Tibial nerve (tissue), 4 donors: ENCODE data around the gene SIPA1. TPM values are rescaled to one million over a fixed set of nuclear protein-coding genes. Genes with fewer than 3 reads are reported as not detected.

ENCODE experiments used
- DNase-seq, 2 donors: peaks; one replicate each; pipeline ENCODE4 v3.0.0-alpha.2; 2019; ENCODE audit warnings: low spot score in 2 of 2
- H3K27ac ChIP-seq, 4 donors: fragments of 200-600 bp; sonication (generic) in 3 of 4; one replicate each; pipeline ENCODE4 v1.5.1; 2017 to 2019; ENCODE audit warnings: mild to moderate bottlenecking in 1 of 4
- H3K27me3 ChIP-seq, 2 donors: fragments of 200-600 bp; sonication (generic) in 1 of 2; one replicate each; pipeline versions ENCODE4 v1.5.1 to v1.6.0; 2017 to 2019
- H3K36me3 ChIP-seq, 3 donors: fragments of 200-600 bp; sonication (generic); one replicate each; pipeline ENCODE4 v1.5.1; 2018 to 2019
- H3K4me1 ChIP-seq, 4 donors: fragments of 200-600 bp; sonication (generic) in 3 of 4; one replicate each; pipeline ENCODE4 v1.5.1; 2017 to 2019
- H3K4me3 ChIP-seq, 4 donors: fragments of 200-600 bp; sonication (generic) in 3 of 4; one replicate each; pipeline ENCODE4 v1.5.1; 2017 to 2019; ENCODE audit warnings: mild to moderate bottlenecking in 1 of 4, moderate library complexity in 1 of 4
- H3K9me3 ChIP-seq, 4 donors: fragments of 200-600 bp; sonication (generic) in 3 of 4; one replicate each; pipeline ENCODE4 v1.5.1; 2017 to 2019
- EP300 ChIP-seq, 2 donors: sonication (generic); formaldehyde crosslinking; IDR thresholded peaks; one replicate each; pipeline ENCODE4 v1.6.1; 2017; ENCODE audit warnings: antibody characterized with exemption in 2 of 2, mild to moderate bottlenecking in 1 of 2
- POLR2A ChIP-seq, 2 donors: fragments of 450-650 bp; IDR thresholded peaks; one replicate each; pipeline ENCODE4 v1.6.1; 2017; ENCODE audit warnings: antibody characterized with exemption in 2 of 2, mild to moderate bottlenecking in 2 of 2, moderate library complexity in 2 of 2
- WGBS, 2 donors: methylation state at CpG; one replicate each; pipeline ENCODE4 v1.1.5; 2018; 5-methylcytosine and 5-hydroxymethylcytosine counted together
- total RNA-seq, 4 donors: library from RNA; depleted of rRNA; stranded (reverse); fragments of >200 nt; gene quantifications; one replicate each; pipeline ENCODE4 v1.1.0, GENCODE V29; 2016
- TF ChIP-seq, protein P1 (sequence below), 5 experiments: fragments of 200-600 bp in 3 of 5; fragments of 450-650 bp in 2 of 5; sonication (generic) in 3 of 5; IDR thresholded peaks; one replicate each; pipeline ENCODE4 v1.5.1; 2016 to 2019; ENCODE audit warnings: antibody characterized with exemption in 5 of 5, mild to moderate bottlenecking in 3 of 5, moderate library complexity in 2 of 5

The SIPA1 gene
- total RNA-seq, 4 donors from 2014 or later = 50.2 to 103 (median 65.0) TPM

DNA sequence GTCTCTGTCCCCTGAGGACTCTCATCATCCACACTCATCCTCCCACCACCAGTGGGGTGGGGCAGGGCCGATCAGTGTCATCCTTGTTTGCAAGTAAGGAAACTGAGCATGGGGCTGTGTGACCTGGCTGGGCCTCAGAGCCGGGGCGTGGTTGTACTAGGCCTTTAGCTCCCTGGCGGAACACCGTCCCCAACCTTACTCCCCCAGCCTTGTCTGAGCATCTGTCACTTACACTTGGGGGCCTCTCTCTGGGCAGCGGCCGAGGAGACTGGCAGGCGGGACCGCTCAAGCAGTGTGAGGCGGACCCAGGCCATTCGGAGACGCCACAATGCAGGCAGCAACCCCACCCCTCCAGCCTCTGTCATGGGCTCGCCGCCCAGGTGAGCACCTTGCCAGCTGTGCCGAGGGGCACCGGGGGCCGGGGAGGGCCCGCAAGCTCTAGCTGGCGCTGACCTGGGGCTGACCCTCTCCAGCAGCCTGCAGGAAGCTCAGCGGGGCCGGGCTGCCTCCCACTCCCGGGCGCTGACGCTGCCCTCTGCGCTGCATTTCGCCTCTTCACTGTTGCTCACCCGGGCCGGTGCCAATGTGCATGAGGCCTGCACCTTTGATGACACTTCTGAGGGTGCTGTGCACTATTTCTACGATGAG lies 18.5 kb upstream of the SIPA1 start:
- WGBS, 2 donors = 94 to 96% methylated on average over 14 to 24 of the region's 29 CpGs

DNA sequence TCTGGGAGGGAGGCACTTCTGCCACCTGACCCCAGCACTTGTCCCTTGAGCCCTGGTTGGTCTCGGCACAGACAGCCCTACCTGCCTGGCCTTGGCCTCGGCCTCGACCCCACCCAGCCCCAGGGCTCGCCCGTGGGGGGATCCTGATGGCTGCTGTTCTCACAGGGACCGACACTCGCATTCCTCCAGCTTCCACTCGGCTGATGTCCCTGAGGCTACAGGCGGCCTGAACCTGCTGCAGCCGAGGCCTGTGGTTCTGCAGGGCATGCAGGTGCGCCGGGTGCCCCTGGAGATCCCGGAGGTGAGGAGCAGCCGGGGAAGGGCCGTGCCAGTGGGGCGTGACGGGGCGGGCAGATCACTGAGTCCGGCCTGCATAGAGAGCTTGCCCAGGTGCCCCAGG lies 17.2 kb upstream of the SIPA1 start:
- H3K4me3 ChIP-seq = no peak overlapping the region
- no peaks in the 10 kb centered on the region for H3K9me3 ChIP-seq
- no peaks in the 10 kb centered on the region for H3K27me3 ChIP-seq
- H3K27ac ChIP-seq = no peak overlapping the region
- peaks cover 0 to 89% (median 39%) of the 10 kb centered on the region in 3 donors for H3K36me3 ChIP-seq
- TF ChIP-seq, protein P1, sequence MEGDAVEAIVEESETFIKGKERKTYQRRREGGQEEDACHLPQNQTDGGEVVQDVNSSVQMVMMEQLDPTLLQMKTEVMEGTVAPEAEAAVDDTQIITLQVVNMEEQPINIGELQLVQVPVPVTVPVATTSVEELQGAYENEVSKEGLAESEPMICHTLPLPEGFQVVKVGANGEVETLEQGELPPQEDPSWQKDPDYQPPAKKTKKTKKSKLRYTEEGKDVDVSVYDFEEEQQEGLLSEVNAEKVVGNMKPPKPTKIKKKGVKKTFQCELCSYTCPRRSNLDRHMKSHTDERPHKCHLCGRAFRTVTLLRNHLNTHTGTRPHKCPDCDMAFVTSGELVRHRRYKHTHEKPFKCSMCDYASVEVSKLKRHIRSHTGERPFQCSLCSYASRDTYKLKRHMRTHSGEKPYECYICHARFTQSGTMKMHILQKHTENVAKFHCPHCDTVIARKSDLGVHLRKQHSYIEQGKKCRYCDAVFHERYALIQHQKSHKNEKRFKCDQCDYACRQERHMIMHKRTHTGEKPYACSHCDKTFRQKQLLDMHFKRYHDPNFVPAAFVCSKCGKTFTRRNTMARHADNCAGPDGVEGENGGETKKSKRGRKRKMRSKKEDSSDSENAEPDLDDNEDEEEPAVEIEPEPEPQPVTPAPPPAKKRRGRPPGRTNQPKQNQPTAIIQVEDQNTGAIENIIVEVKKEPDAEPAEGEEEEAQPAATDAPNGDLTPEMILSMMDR (IDR thresholded peaks at IDR 0.05) = no peak
- TF ChIP-seq EP300 (IDR thresholded peaks at IDR 0.05) = no peak
- no peak for TF ChIP-seq POLR2A (IDR thresholded peaks at IDR 0.05)
- DNase-seq = no peak
- H3K4me1 ChIP-seq = peaks cover 0 to 34% (median 11%) of the 10 kb centered on the region in 4 donors
- 89 to 91% methylated on average over 17 to 18 of the region's 19 CpGs for WGBS, 2 donors

More for the DNA sequence above, 18.5 kb upstream of the SIPA1 start:
- peaks cover 0 to 77% (median 30%) of the 10 kb centered on the region in 3 donors for H3K36me3 ChIP-seq
- H3K4me3 ChIP-seq = no peak overlapping the region
- TF ChIP-seq, protein P1 (IDR thresholded peaks at IDR 0.05) = no peak
- TF ChIP-seq EP300 (IDR thresholded peaks at IDR 0.05) (no peak), POLR2A (IDR thresholded peaks at IDR 0.05) (no peak)
- DNase-seq = no peak
- H3K4me1 ChIP-seq = peaks cover 0 to 34% (median 11%) of the 10 kb centered on the region in 4 donors
- H3K9me3 ChIP-seq = no peaks in the 10 kb centered on the region
- no peaks in the 10 kb centered on the region for H3K27me3 ChIP-seq
- H3K27ac ChIP-seq = no peak overlapping the region

DNA sequence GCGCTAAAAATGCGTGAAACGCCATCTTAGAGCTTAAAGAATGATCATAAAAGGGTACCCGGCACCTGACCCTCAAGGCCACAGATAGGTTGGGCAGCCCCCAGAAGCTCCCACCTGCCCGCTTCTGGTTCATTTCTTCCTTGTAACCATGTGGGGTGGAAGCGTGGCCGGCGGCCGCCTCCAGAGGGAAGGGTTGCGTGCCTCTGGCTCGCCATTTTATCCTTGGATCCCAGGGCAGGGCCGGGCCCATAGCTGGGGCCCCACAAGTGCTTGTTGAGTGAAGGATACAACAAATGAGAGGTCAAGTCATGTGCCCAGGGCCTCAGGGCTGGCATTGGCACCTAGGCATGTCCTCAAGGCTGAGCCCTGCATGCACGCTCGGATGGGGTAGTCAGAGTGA lies 16.4 kb upstream of the SIPA1 start:
- H3K9me3 ChIP-seq = no peaks in the 10 kb centered on the region
- no peak for DNase-seq
- peaks cover 0 to 97% (median 44%) of the 10 kb centered on the region in 3 donors for H3K36me3 ChIP-seq
- no peak for TF ChIP-seq POLR2A (IDR thresholded peaks at IDR 0.05)
- no peak for TF ChIP-seq EP300 (IDR thresholded peaks at IDR 0.05)
- TF ChIP-seq, protein P1 (IDR thresholded peaks at IDR 0.05) = no peak
- H3K4me3 ChIP-seq = no peak overlapping the region
- H3K27ac ChIP-seq = no peak overlapping the region
- H3K27me3 ChIP-seq = no peaks in the 10 kb centered on the region
- 91 to 94% methylated on average over 14 of the region's 14 CpGs for WGBS, 2 donors
- H3K4me1 ChIP-seq = peaks cover 0 to 35% (median 10%) of the 10 kb centered on the region in 4 donors

DNA sequence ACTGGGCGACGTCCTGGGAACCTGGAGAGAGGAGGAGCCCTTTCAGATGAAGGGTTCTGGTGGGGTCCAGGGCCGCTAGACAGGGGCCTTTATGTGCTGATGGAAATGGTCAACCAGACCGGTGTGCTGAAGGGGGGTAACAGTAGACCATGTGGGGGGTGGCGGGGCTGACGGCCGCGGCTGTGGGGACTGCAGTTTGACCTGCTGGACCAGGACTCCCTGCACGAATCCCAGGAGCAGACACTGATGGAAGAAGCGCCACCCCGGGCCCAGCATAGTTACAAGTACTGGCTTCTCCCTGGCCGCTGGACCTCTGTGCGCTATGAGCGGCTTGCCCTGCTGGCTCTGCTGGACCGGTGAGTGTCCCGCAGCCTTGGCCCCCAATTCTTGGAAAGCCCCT lies 15.9 kb upstream of the SIPA1 start:
- TF ChIP-seq POLR2A (IDR thresholded peaks at IDR 0.05) = no peak
- TF ChIP-seq, protein P1 (IDR thresholded peaks at IDR 0.05) = no peak
- no peak for TF ChIP-seq EP300 (IDR thresholded peaks at IDR 0.05)
- Histone ChIP-seq H3K27me3 (no peaks in the 10 kb centered on the region), H3K4me1 (peaks cover 0 to 30% (median 4%) of the 10 kb centered on the region in 4 donors), H3K9me3 (no peaks in the 10 kb centered on the region), H3K36me3 (peaks cover 0 to 100% (median 49%) of the 10 kb centered on the region in 3 donors), H3K27ac (no peak overlapping the region), H3K4me3 (no peak overlapping the region)
- 83 to 88% methylated on average over 13 to 16 of the region's 16 CpGs for WGBS, 2 donors
- no peak for DNase-seq

DNA sequence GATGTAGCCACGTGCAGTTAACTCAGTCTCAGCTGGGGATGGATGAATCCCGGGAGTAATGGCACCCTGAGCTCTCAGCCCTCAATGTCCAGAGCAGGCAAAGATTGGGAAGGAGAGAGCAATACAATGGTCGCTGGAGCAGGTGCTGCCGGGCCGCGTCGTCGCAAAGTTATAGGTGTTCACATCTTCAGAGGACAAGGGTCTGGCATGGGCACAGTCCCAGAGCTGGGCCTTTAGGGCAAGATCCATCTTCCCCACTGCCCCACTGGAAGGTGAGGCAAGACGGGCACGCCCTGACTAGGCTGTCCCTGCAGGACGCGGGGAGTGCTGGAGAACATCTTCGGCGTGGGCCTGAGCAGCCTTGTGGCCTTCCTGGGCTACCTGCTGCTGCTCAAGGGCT lies 14.7 kb upstream of the SIPA1 start:
- H3K4me3 ChIP-seq = no peak overlapping the region
- TF ChIP-seq, protein P1 (IDR thresholded peaks at IDR 0.05) = no peak
- TF ChIP-seq POLR2A (IDR thresholded peaks at IDR 0.05) (no peak), EP300 (IDR thresholded peaks at IDR 0.05) (no peak)
- H3K27ac ChIP-seq = no peak overlapping the region
- 79 to 82% methylated on average over 10 to 14 of the region's 14 CpGs for WGBS, 2 donors
- H3K9me3 ChIP-seq = no peaks in the 10 kb centered on the region
- DNase-seq = no peak
- H3K27me3 ChIP-seq = no peaks in the 10 kb centered on the region
- H3K4me1 ChIP-seq = peaks cover 0 to 18% (median 2%) of the 10 kb centered on the region in 4 donors
- peaks cover 6 to 100% (median 49%) of the 10 kb centered on the region in 3 donors for H3K36me3 ChIP-seq
